HepG2 (cell line): ENCODE data around the gene IMPDH2. TPM values are rescaled to one million over a fixed set of nuclear protein-coding genes. Genes with fewer than 3 reads are reported as not detected.

Experiments
- ATAC-seq: fragments of 200-7000 bp; cut with Tn5 transposase; 3 replicates; pipeline ENCODE4 v1.9.1; 2020; ENCODE audit warnings: mild to moderate bottlenecking, moderate library complexity
- BruUV-seq: library from RNA; stranded (reverse); fragments of 400-500 nt; replicated peaks from 2 replicates; lab custom pipeline; 2021; lab: Mats Ljungman, UMichigan
- CTCF ChIA-PET: fragments of 300-600 bp; formaldehyde crosslinking; extraction: SDS; loops from one replicate; lab custom pipeline; 2021; ENCODE audit warnings: low total read pairs, inconsistent platforms, low intra/inter-chr PET ratio; lab: Yijun Ruan, JAX
- POLR2A ChIA-PET: fragments of 350-600 bp; sonication (Branson Sonifier 250); formaldehyde crosslinking; loops from one replicate; lab custom pipeline; 2020; ENCODE audit warnings: antibody characterized with exemption, inconsistent platforms; lab: Yijun Ruan, JAX
- DNase-seq: peaks from one replicate; pipeline ENCODE4 v3.0.0-alpha.2; 2015; ENCODE audit warnings: low spot score
- FAIRE-seq: peaks from 3 replicates; lab custom pipeline; 2011; peaks lifted over from hg19 to GRCh38; lab: Jason Lieb, UNC
- H2AFZ ChIP-seq: one replicate; pipeline ENCODE4 v1.6.1; 2011; ENCODE audit warnings: low read length, inconsistent platforms
- H3K27ac ChIP-seq: fragments of 300-600 bp; 3 replicates; pipeline ENCODE4 v1.8.0; 2011; ENCODE audit warnings: mixed run types, mild to moderate bottlenecking, mixed read lengths, low read length, inconsistent platforms; ENCODE audit not compliant: insufficient read depth; ENCODE audit errors: extremely low read length
- H3K27me3 ChIP-seq, 2 experiments: fragments of 200-600 bp in 1 of 2; 2 replicates in 1 of 2; 3 replicates in 1 of 2; pipeline versions ENCODE4 v1.6.0 to v1.8.0; 2011; ENCODE audit warnings: low read length in 2 of 2, mild to moderate bottlenecking in 2 of 2, moderate library complexity in 2 of 2, inconsistent platforms in 1 of 2; ENCODE audit not compliant: insufficient read depth in 2 of 2, control insufficient read depth in 1 of 2
- H3K36me3 ChIP-seq, 2 experiments: fragments of 200-600 bp in 1 of 2; replicated peaks in 1 of 2; 2 replicates in 1 of 2; 3 replicates in 1 of 2; pipeline versions ENCODE4 v1.5.1 to v1.8.0; 2011; ENCODE audit warnings: low read length in 2 of 2, inconsistent platforms in 1 of 2; ENCODE audit not compliant: insufficient read depth in 2 of 2, control insufficient read depth in 1 of 2
- H3K4me1 ChIP-seq: 2 replicates; pipeline ENCODE4 v1.5.1; 2012; ENCODE audit warnings: low read length, inconsistent platforms; ENCODE audit not compliant: insufficient read depth
- H3K4me2 ChIP-seq: 2 replicates; pipeline ENCODE4 v1.6.0; 2011; ENCODE audit warnings: low read depth, low read length, inconsistent platforms
- H3K4me3 ChIP-seq, 3 experiments: fragments of 200-600 bp in 1 of 3; sonication (generic), shearing (Covaris generic) in 1 of 3; replicated peaks in 1 of 3; 2 replicates each; pipeline ENCODE4 v1.5.1; 2011 to 2016; ENCODE audit warnings: low read length in 3 of 3, inconsistent platforms in 2 of 3, low read depth in 2 of 3, mild to moderate bottlenecking in 2 of 3, control low read depth in 1 of 3, mixed read lengths in 1 of 3; ENCODE audit not compliant: insufficient read depth in 1 of 3
- H3K79me2 ChIP-seq: one replicate; pipeline ENCODE4 v1.6.1; 2011; ENCODE audit warnings: low read length, inconsistent platforms; ENCODE audit not compliant: insufficient read depth
- H3K9ac ChIP-seq: 2 replicates; pipeline ENCODE4 v1.6.0; 2011; ENCODE audit warnings: mild to moderate bottlenecking, low read depth, low read length, inconsistent platforms; ENCODE audit not compliant: insufficient read depth
- H3K9me3 ChIP-seq: 2 replicates; pipeline ENCODE4 v1.5.1; 2012; ENCODE audit warnings: mild to moderate bottlenecking, low read length
- H4K20me1 ChIP-seq: 2 replicates; pipeline ENCODE4 v1.6.0; 2011; ENCODE audit warnings: inconsistent platforms, mild to moderate bottlenecking, low read length, moderate library complexity; ENCODE audit not compliant: insufficient read depth
- FOSL2 ChIP-seq: sonication (generic); formaldehyde crosslinking; IDR thresholded peaks from 2 replicates; pipeline ENCODE4 v1.4.0; 2020; ENCODE audit warnings: missing genetic modification reagents
- MAF1 ChIP-seq: sonication (generic); formaldehyde crosslinking; IDR thresholded peaks from 2 replicates; pipeline ENCODE4 v1.5.0; 2020; ENCODE audit warnings: missing genetic modification reagents, borderline replicate concordance
- NFYC ChIP-seq: IDR thresholded peaks from 2 replicates; pipeline ENCODE4 v1.6.1; 2016; ENCODE audit warnings: missing genetic modification reagents, missing compliant biosample characterization
- PITX1 ChIP-seq: sonication (generic); formaldehyde crosslinking; IDR thresholded peaks from 2 replicates; pipeline ENCODE4 v1.5.1; 2020; ENCODE audit warnings: mild to moderate bottlenecking, missing genetic modification reagents
- SIX4 ChIP-seq: sonication (generic); formaldehyde crosslinking; IDR thresholded peaks from 2 replicates; pipeline ENCODE4 v1.4.0; 2020; ENCODE audit warnings: missing genetic modification reagents
- SNAPC4 ChIP-seq: sonication (generic); formaldehyde crosslinking; IDR thresholded peaks from 2 replicates; pipeline ENCODE4 v1.4.0; 2020; ENCODE audit warnings: mild to moderate bottlenecking, missing genetic modification reagents
- SP1 ChIP-seq, 2 experiments: fragments of 450-650 bp in 1 of 2; sonication (generic) in 1 of 2; formaldehyde crosslinking in 1 of 2; IDR thresholded peaks; 2 replicates each; pipeline versions ENCODE4 v1.4.0 to v1.6.1; 2016 to 2020; ENCODE audit warnings: missing genetic modification reagents in 1 of 2
- STAT6 ChIP-seq: sonication (generic); formaldehyde crosslinking; IDR thresholded peaks from 2 replicates; pipeline ENCODE4 v1.4.0; 2020; ENCODE audit warnings: missing genetic modification reagents, mild to moderate bottlenecking, borderline replicate concordance
- ZFP37 ChIP-seq: sonication (generic); formaldehyde crosslinking; IDR thresholded peaks from 2 replicates; pipeline ENCODE4 v1.4.0; 2020; ENCODE audit warnings: missing genetic modification reagents, borderline replicate concordance
- ZNF207 ChIP-seq: fragments of 450-650 bp; IDR thresholded peaks from 2 replicates; pipeline ENCODE4 v1.6.1; 2016; ENCODE audit warnings: antibody characterized with exemption, borderline replicate concordance
- ZNF264 ChIP-seq: sonication (generic); formaldehyde crosslinking; IDR thresholded peaks from 2 replicates; pipeline ENCODE4 v1.4.0; 2020; ENCODE audit warnings: missing genetic modification reagents
- ZNF496 ChIP-seq: sonication (generic); formaldehyde crosslinking; IDR thresholded peaks from 2 replicates; pipeline ENCODE4 v1.8.1; 2023; ENCODE audit warnings: mild to moderate bottlenecking, moderate library complexity, missing genetic modification reagents; ENCODE audit not compliant: insufficient replicate concordance
- ZNF775 ChIP-seq: sonication (generic); formaldehyde crosslinking; IDR thresholded peaks from 2 replicates; pipeline ENCODE4 v1.4.0; 2020; ENCODE audit warnings: missing genetic modification reagents, mild to moderate bottlenecking, moderate library complexity, borderline replicate concordance
- ZNF879 ChIP-seq: sonication (generic); formaldehyde crosslinking; IDR thresholded peaks from 2 replicates; pipeline ENCODE4 v1.8.1; 2023; ENCODE audit warnings: missing genetic modification reagents
- ZSCAN31 ChIP-seq: sonication (generic); formaldehyde crosslinking; IDR thresholded peaks from 2 replicates; pipeline ENCODE4 v1.5.0; 2020; ENCODE audit warnings: low read depth, mild to moderate bottlenecking, missing genetic modification reagents
- WGBS: methylation state at CpG from one replicate; pipeline ENCODE4 v1.1.6; 2017; ENCODE audit warnings: low lambda C conversion rate; 5-methylcytosine and 5-hydroxymethylcytosine counted together
- in situ Hi-C: cut with HindIII; loops from 2 replicates; pipeline ENCODE4 v1.10.0; 2017; ENCODE audit warnings: low pct_unique_long_range_greater_than_20kb; ENCODE audit not compliant: extremely low pct_ligation_motif_present
- intact Hi-C: fragments of 100-400 bp; cut with micrococcal nuclease; formaldehyde crosslinking; loops from one replicate; pipeline ENCODE4 v1.10.0; 2022; ENCODE audit not compliant: unreplicated experiment
- polyA plus RNA-seq, 8 experiments: library from polyadenylated mRNA; depleted of rRNA in 3 of 8; stranded (reverse) in 7 of 8; unstranded in 1 of 8; fragments of >200 nt; fragmentation: Illumina TruSeq in 4 of 8; extraction: Trizol in 4 of 8; gene quantifications; 2 replicates each; pipeline versions ENCODE4 v1.2.1 to v1.2.3, GENCODE V29; 2011 to 2016; ENCODE audit warnings: low read depth in 4 of 8, missing spikeins in 1 of 8, mixed read lengths in 1 of 8; ENCODE audit not compliant: insufficient read depth in 1 of 8
- total RNA-seq, 5 experiments: library from RNA; depleted of rRNA; stranded (reverse); fragments of >200 nt; fragmentation: Illumina TruSeq; extraction: Trizol; gene quantifications; 2 replicates each; pipeline ENCODE4 v1.2.3, GENCODE V29; 2016; ENCODE audit warnings: low read depth in 1 of 5

The IMPDH2 gene
- total and polyA plus RNA-seq, 2 of the 13 experiments (the other 11 are each of a cell fraction or from before 2014, with no cell fraction given), result 248 to 260 TPM

- TF ChIP-seq SNAPC4 (CRISPR knock-in tag), result no peak
These were observed 1.1 kb upstream of the IMPDH2 start (continued) for GRCh38 chr3:49030321-49030720.

DNA sequence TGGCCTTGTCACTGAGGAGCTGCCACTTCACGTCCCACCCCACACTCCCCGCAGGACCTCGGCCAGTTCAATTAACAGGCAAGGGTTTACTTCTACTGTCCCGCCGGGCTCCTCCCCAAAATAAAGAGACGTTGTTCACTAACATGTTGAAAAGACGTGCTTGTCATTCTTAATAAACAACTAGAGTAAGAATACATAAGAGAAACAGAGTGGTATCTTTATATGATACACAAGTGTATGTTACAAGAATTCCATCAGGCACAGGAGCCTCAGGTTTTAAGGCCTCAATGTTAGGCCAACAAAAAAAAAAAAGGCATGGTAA lies 326 bp upstream of the IMPDH2 start:
- Histone ChIP-seq H3K9ac (peak overlapping the region; percentile 83; the same call in 1 of the 2 replicates), H3K36me3 (peaks cover 25 to 62% of the 10 kb centered on the region in 2 experiments), H3K4me2 (peak overlapping the region; percentile 90), H4K20me1 (no peaks in the 10 kb centered on the region), H3K27ac (peak overlapping the region; percentile 26), H3K4me1 (peaks cover 39% of the 10 kb centered on the region), H3K27me3 (no peaks in the 10 kb centered on the region), H3K79me2 (peaks cover 13% of the 10 kb centered on the region), H3K4me3 (peak overlapping the region in 2 of 3 experiments; percentile 15 to 78; a peak in 1 of 6 replicates), H3K9me3 (no peaks in the 10 kb centered on the region), H2AFZ (no peak overlapping the region)
- DNase-seq (no peak), FAIRE-seq (no peak), ATAC-seq (no peak)
- 12% methylated on average over 7 of the region's 7 CpGs for WGBS
- CTCF ChIA-PET, result no interaction called here
- POLR2A ChIA-PET, result interaction anchor here (0.6 to 2.3 kb wide), 31 partner anchors 9 to 466 kb away, joined by 3 to 40 read pairs (median 5); partner anchors contain the start of genes ARIH2, DALRD3, IP6K2 and KLHDC8B
- intact Hi-C loops (no loop called here), in situ Hi-C loops (no loop called here)
- no TSS peak for BruUV-seq
- TF ChIP-seq FOSL2 (CRISPR knock-in tag), result no peak
- TF ChIP-seq ZNF496, result no peak
- TF ChIP-seq ZSCAN31 (CRISPR knock-in tag), result no peak
- 0 out of 2 replicates have a peak, but pooled peaks have one; percentile 10 for TF ChIP-seq STAT6 (CRISPR knock-in tag)
- TF ChIP-seq SP1 (IDR thresholded peaks at IDR 0.05), result no peak
- no peak for TF ChIP-seq SP1 (CRISPR knock-in tag; IDR thresholded peaks at IDR 0.05)
- TF ChIP-seq ZNF207, result no peak
- no peak for TF ChIP-seq ZNF775 (CRISPR knock-in tag)
- no peak for TF ChIP-seq PITX1 (CRISPR knock-in tag)
- no peak for TF ChIP-seq NFYC (CRISPR knock-in tag)
- TF ChIP-seq SIX4, result 0 out of 2 replicates have a peak, but pooled peaks have one; percentile 5
- no peak for TF ChIP-seq ZFP37 (CRISPR knock-in tag)
- TF ChIP-seq MAF1, result no peak
- TF ChIP-seq ZNF879 (CRISPR knock-in tag), result 0 out of 2 replicates have a peak, but pooled peaks have one; percentile 15
- no peak for TF ChIP-seq ZNF264
